LNCAP (cell line): ENCODE results near the gene RAB34.
A peak's percentile ranks its signal among the peaks of the same experiment; 100 is the strongest.

Experiments
- CTCF ChIP-seq: fragments of 450-650 bp; IDR thresholded peaks from 2 replicates; pipeline ENCODE4 v1.5.1; 2017; ENCODE audit warnings: mild to moderate bottlenecking

RAB34 gene

GRCh38 chr17:28682655-28683054 lies 35.0 kb downstream of the RAB34 start:
- TF ChIP-seq CTCF: no peak

GRCh38 chr17:28675980-28676379 lies 41.7 kb downstream of the RAB34 start:
- TF ChIP-seq CTCF: peak; percentile 89

GRCh38 chr17:28675490-28675889 lies 42.2 kb downstream of the RAB34 start:
- no peak for TF ChIP-seq CTCF

GRCh38 chr17:28669918-28670317 lies 47.8 kb downstream of the RAB34 start:
- TF ChIP-seq CTCF: no peak

GRCh38 chr17:28667870-28668269 lies 49.8 kb downstream of the RAB34 start:
- TF ChIP-seq CTCF: no peak

GRCh38 chr17:28665994-28666393 lies 51.7 kb downstream of the RAB34 start:
- no peak for TF ChIP-seq CTCF
